ENCODE measurements around the gene VPREB1. TPM values are rescaled to one million over a fixed set of nuclear protein-coding genes. Genes with fewer than 3 reads are reported as not detected.

Gene VPREB1
- total and polyA plus RNA-seq, 2 donors (not counting 1 experiment from before 2014, with no cell fraction given) = not detected

DNA sequence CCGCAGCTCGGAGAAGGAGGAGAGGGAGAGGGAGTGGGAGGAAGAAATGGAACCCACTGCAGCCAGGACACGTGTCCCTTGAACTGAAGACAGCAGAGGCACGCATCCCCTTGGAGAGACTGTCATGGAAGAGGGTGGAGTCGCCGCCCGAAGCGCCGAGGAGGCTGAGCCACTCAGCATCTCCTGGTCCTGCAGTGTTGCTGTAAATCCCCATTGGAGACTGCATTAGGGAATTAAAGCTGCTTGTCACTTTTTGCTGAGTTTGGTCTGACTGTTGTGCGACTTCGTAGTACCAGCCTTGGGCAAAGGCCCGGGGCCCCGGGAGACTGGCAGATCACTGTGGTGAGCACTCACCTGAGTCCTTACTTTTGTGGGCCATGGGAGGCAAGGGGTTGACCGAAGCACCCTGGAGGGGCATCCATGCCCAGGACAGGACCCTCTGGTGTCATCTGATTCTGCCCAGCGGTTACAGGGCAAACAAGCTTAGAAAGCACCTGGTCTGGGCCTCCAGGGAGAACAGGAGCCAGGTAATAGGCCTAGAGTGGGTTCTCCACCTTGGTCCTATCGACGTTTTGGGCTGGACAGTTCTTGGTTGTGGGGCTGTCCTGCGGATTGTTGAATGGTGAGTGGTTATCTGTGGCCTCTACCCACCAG lies 797 bp downstream of the VPREB1 start:
- no peak for DNase-seq (ENCODE audit: low read depth in 2 of 2)
- no peaks in the 10 kb centered on the region for H3K36me3 ChIP-seq (ENCODE audit: control insufficient read depth, insufficient read depth, low read length)
- no peak overlapping the region for H3K9ac ChIP-seq (ENCODE audit: insufficient read depth, low read length)
- no peaks in the 10 kb centered on the region for H3K4me1 ChIP-seq (ENCODE audit: control insufficient read depth, extremely low read depth, insufficient read depth, low read length)
- H3K27ac ChIP-seq (ENCODE audit: insufficient read depth, low read length) = no peak overlapping the region
- H4K20me1 ChIP-seq (ENCODE audit: control insufficient read depth, extremely low read depth, insufficient read depth, low read length) = no peaks in the 10 kb centered on the region
- no peak overlapping the region for H2AFZ ChIP-seq (ENCODE audit: low read length)
- no peak overlapping the region for H3K4me2 ChIP-seq (ENCODE audit: extremely low read depth, insufficient read depth, low read length)
- H3K9me3 ChIP-seq (ENCODE audit: control insufficient read depth, insufficient read depth, low read depth, low read length) = no peaks in the 10 kb centered on the region
- no peaks in the 10 kb centered on the region for H3K79me2 ChIP-seq (ENCODE audit: control insufficient read depth, insufficient read depth, low read length)
- TF ChIP-seq EZH2 (IDR thresholded peaks at IDR 0.05; ENCODE audit: low read length, missing control alignments) = no peak
- no peak overlapping the region for H3K4me3 ChIP-seq (replicated peaks in 1 of 4; ENCODE audit: control extremely low read depth in 1 of 4, insufficient read depth in 1 of 4, low read depth in 3 of 4, low read length in 4 of 4)
- peaks cover 8% of the 10 kb centered on the region for H3K27me3 ChIP-seq (ENCODE audit: control insufficient read depth, insufficient read depth, low read length)

DNA sequence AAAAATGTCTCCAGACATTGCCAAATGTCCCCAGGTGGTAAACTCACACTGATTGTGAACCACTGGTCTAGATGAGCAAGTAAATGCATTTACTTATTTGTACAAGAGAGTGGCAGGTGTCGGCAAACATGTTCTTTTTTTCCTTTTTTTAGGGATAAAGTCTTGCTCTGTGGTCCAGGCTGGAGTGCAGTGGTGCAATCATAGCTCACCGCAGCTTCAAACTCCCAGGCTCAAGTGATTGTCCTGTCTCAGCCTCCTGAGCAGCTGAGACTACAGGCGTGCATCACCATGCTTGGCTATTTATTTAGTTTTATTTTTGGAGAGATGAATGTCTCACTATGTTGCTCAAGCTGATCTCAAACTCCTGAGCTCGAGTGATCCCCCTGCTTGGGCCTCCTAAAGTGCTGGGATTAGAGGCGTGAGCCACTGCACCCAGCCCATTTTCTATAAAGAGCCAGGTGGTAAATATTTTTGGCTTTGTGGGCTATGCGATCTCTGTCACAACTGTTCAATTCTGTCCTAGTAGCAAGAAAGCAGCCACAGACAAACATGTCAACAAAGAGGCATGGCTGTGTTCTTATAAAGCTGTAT lies 1.4 kb downstream of the VPREB1 start:
- DNase-seq (ENCODE audit: low read depth in 2 of 2) = no peak
- Histone ChIP-seq H2AFZ (ENCODE audit: low read length) (no peak overlapping the region), H3K9me3 (ENCODE audit: control insufficient read depth, insufficient read depth, low read depth, low read length) (no peaks in the 10 kb centered on the region), H3K27me3 (ENCODE audit: control insufficient read depth, insufficient read depth, low read length) (peaks cover 8% of the 10 kb centered on the region), H3K4me1 (ENCODE audit: control insufficient read depth, extremely low read depth, insufficient read depth, low read length) (no peaks in the 10 kb centered on the region), H4K20me1 (ENCODE audit: control insufficient read depth, extremely low read depth, insufficient read depth, low read length) (no peaks in the 10 kb centered on the region), H3K36me3 (ENCODE audit: control insufficient read depth, insufficient read depth, low read length) (no peaks in the 10 kb centered on the region), H3K9ac (ENCODE audit: insufficient read depth, low read length) (no peak overlapping the region), H3K27ac (ENCODE audit: insufficient read depth, low read length) (no peak overlapping the region), H3K79me2 (ENCODE audit: control insufficient read depth, insufficient read depth, low read length) (no peaks in the 10 kb centered on the region), H3K4me3 (replicated peaks in 1 of 4; ENCODE audit: control extremely low read depth in 1 of 4, insufficient read depth in 1 of 4, low read depth in 3 of 4, low read length in 4 of 4) (no peak overlapping the region), H3K4me2 (ENCODE audit: extremely low read depth, insufficient read depth, low read length) (no peak overlapping the region)
- no peak for TF ChIP-seq EZH2 (IDR thresholded peaks at IDR 0.05; ENCODE audit: low read length, missing control alignments)
- TF ChIP-seq, protein P1, sequence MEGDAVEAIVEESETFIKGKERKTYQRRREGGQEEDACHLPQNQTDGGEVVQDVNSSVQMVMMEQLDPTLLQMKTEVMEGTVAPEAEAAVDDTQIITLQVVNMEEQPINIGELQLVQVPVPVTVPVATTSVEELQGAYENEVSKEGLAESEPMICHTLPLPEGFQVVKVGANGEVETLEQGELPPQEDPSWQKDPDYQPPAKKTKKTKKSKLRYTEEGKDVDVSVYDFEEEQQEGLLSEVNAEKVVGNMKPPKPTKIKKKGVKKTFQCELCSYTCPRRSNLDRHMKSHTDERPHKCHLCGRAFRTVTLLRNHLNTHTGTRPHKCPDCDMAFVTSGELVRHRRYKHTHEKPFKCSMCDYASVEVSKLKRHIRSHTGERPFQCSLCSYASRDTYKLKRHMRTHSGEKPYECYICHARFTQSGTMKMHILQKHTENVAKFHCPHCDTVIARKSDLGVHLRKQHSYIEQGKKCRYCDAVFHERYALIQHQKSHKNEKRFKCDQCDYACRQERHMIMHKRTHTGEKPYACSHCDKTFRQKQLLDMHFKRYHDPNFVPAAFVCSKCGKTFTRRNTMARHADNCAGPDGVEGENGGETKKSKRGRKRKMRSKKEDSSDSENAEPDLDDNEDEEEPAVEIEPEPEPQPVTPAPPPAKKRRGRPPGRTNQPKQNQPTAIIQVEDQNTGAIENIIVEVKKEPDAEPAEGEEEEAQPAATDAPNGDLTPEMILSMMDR (conservative IDR thresholded peaks at IDR 0.05 in 1 of 2, IDR thresholded peaks at IDR 0.05 in 1 of 2; ENCODE audit: low read depth in 1 of 2, low read length in 2 of 2) = no peak

DNA sequence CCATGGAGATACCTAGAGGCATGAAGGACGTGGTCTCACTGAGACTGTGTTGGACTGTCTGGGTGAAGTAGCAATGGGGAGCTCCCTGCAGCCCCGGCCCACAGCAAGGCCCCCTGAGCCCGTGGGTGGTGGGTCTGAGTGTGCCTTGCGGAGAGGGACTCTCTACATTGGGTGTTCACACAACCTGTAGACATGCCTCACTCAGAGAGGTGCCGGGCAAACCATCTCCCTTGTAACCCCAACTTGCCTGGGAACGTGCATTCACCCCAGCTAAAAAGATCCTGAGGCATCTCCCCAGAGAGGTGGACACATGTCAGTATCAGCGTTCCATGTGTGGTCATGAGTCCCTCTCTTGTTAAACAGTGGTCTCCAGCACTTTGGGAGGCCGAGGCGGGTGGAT lies 2.1 kb downstream of the VPREB1 start:
- Histone ChIP-seq H3K36me3 (ENCODE audit: control insufficient read depth, insufficient read depth, low read length) (no peaks in the 10 kb centered on the region), H3K9ac (ENCODE audit: insufficient read depth, low read length) (no peak overlapping the region), H3K4me2 (ENCODE audit: extremely low read depth, insufficient read depth, low read length) (no peak overlapping the region), H3K4me1 (ENCODE audit: control insufficient read depth, extremely low read depth, insufficient read depth, low read length) (no peaks in the 10 kb centered on the region), H3K9me3 (ENCODE audit: control insufficient read depth, insufficient read depth, low read depth, low read length) (no peaks in the 10 kb centered on the region), H3K79me2 (ENCODE audit: control insufficient read depth, insufficient read depth, low read length) (no peaks in the 10 kb centered on the region), H3K27me3 (ENCODE audit: control insufficient read depth, insufficient read depth, low read length) (peaks cover 8% of the 10 kb centered on the region), H2AFZ (ENCODE audit: low read length) (no peak overlapping the region), H3K27ac (ENCODE audit: insufficient read depth, low read length) (no peak overlapping the region), H3K4me3 (replicated peaks in 1 of 4; ENCODE audit: control extremely low read depth in 1 of 4, insufficient read depth in 1 of 4, low read depth in 3 of 4, low read length in 4 of 4) (no peak overlapping the region), H4K20me1 (ENCODE audit: control insufficient read depth, extremely low read depth, insufficient read depth, low read length) (no peaks in the 10 kb centered on the region)
- DNase-seq (ENCODE audit: low read depth in 2 of 2) = no peak
- no peak for TF ChIP-seq EZH2 (IDR thresholded peaks at IDR 0.05; ENCODE audit: low read length, missing control alignments)
- TF ChIP-seq, protein P1 (conservative IDR thresholded peaks at IDR 0.05 in 1 of 2, IDR thresholded peaks at IDR 0.05 in 1 of 2; ENCODE audit: low read depth in 1 of 2, low read length in 2 of 2) = no peak

All from fibroblast of lung (primary cell).